GM23248 (cell line): ENCODE results near the gene SHOC1. TPM values are rescaled to one million over a fixed set of nuclear protein-coding genes. Genes with fewer than 3 reads are reported as not detected.
"Not testable (repeated sequence)": the region's sequence is repeated elsewhere in the genome, so short reads cannot be mapped to it uniquely, and the experiment has no call there.

Experiments used
- DNase-seq: peaks from one replicate; pipeline ENCODE4 v3.0.0-alpha.2; 2015
- H2AFZ ChIP-seq: fragments of 200-600 bp; sonication (generic); 2 replicates; pipeline ENCODE4 v1.6.1; 2016; ENCODE audit warnings: antibody characterized with exemption
- H3F3A ChIP-seq: fragments of 200-600 bp; sonication (generic); 2 replicates; pipeline ENCODE4 v1.6.1; 2016; ENCODE audit warnings: mild to moderate bottlenecking, antibody characterized with exemption, mixed run types; ENCODE audit not compliant: insufficient read depth
- H3K27ac ChIP-seq: fragments of 200-600 bp; sonication (generic); 2 replicates; pipeline ENCODE4 v1.5.1; 2016; ENCODE audit warnings: mild to moderate bottlenecking
- H3K27me3 ChIP-seq: fragments of 200-600 bp; sonication (generic); replicated peaks from 2 replicates; pipeline ENCODE4 v1.6.1; 2016; ENCODE audit warnings: mild to moderate bottlenecking; ENCODE audit not compliant: insufficient read depth
- H3K36me3 ChIP-seq: fragments of 200-600 bp; sonication (generic); 2 replicates; pipeline ENCODE4 v1.6.1; 2016; ENCODE audit warnings: low read depth, mild to moderate bottlenecking
- H3K4me1 ChIP-seq: fragments of 200-600 bp; sonication (generic); 2 replicates; pipeline ENCODE4 v1.6.1; 2016; ENCODE audit warnings: mild to moderate bottlenecking; ENCODE audit not compliant: insufficient read depth
- H3K4me2 ChIP-seq: fragments of 200-600 bp; sonication (generic); one replicate; pipeline ENCODE4 v1.6.1; 2016; ENCODE audit warnings: mild to moderate bottlenecking; ENCODE audit not compliant: unreplicated experiment
- H3K4me3 ChIP-seq: fragments of 200-600 bp; sonication (generic); 2 replicates; pipeline ENCODE4 v1.5.1; 2016; ENCODE audit warnings: mild to moderate bottlenecking
- H3K79me2 ChIP-seq: fragments of 200-600 bp; sonication (generic); 2 replicates; pipeline ENCODE4 v1.6.1; 2016; ENCODE audit warnings: mild to moderate bottlenecking; ENCODE audit not compliant: insufficient read depth
- H3K9ac ChIP-seq: fragments of 200-600 bp; sonication (generic); 2 replicates; pipeline ENCODE4 v1.6.1; 2016; ENCODE audit warnings: mild to moderate bottlenecking
- H3K9me2 ChIP-seq: fragments of 200-600 bp; sonication (generic); 2 replicates; pipeline ENCODE4 v1.6.1; 2016; ENCODE audit warnings: mixed run types, mild to moderate bottlenecking, moderate library complexity; ENCODE audit not compliant: insufficient read depth
- H3K9me3 ChIP-seq: fragments of 200-600 bp; sonication (generic); one replicate; pipeline ENCODE4 v1.6.1; 2017; ENCODE audit warnings: low read depth
- H4K20me1 ChIP-seq: fragments of 200-600 bp; sonication (generic); 2 replicates; pipeline ENCODE4 v1.6.0; 2016; ENCODE audit not compliant: insufficient read depth
- EZH2 ChIP-seq: fragments of 200-600 bp; sonication (generic); IDR thresholded peaks from 2 replicates; pipeline ENCODE4 v1.6.1; 2018; ENCODE audit warnings: antibody characterized with exemption, mild to moderate bottlenecking; ENCODE audit not compliant: insufficient read depth, poor library complexity, severe bottlenecking
- EZH2phosphoT487 ChIP-seq: fragments of 200-600 bp; sonication (generic); IDR thresholded peaks from 2 replicates; pipeline ENCODE4 v1.6.1; 2018; ENCODE audit warnings: antibody characterized with exemption, moderate library complexity, mild to moderate bottlenecking, low read depth; ENCODE audit not compliant: insufficient read depth
- WGBS, 2 experiments: methylation state at CpG; one replicate each; pipeline ENCODE4 v1.1.6; 2015 to 2017; ENCODE audit warnings: low lambda C conversion rate in 2 of 2, low coverage in 1 of 2; ENCODE audit errors: missing lambda C conversion rate in 2 of 2; 5-methylcytosine and 5-hydroxymethylcytosine counted together
- in situ Hi-C: fragments of 300-500 bp; cut with MboI; formaldehyde crosslinking; loops from 2 replicates; pipeline ENCODE4 v1.15.0; 2020
- polyA plus RNA-seq: library from polyadenylated mRNA; unstranded; fragments of >200 nt; fragmentation: Nextera tagmentation; extraction: Ambion mirVana; gene quantifications from 2 replicates; pipeline ENCODE4 v1.2.1, GENCODE V29; 2016
- total RNA-seq: library from RNA; depleted of rRNA; stranded (reverse); fragments of >200 nt; shearing (Covaris generic); gene quantifications from 2 replicates; pipeline ENCODE4 v1.2.3, GENCODE V29; 2014

The SHOC1 gene
- total and polyA plus RNA-seq, 2 experiments from 2014 or later, result 0.11 TPM; not detected in 1

- in situ Hi-C loops, result no loop called here
- H3F3A ChIP-seq, result no peaks in the 10 kb centered on the region
- no peak overlapping the region for H3K4me3 ChIP-seq
- H3K9me3 ChIP-seq, result no peaks in the 10 kb centered on the region
- H3K27me3 ChIP-seq, result no peaks in the 10 kb centered on the region
- no peak overlapping the region for H2AFZ ChIP-seq
- no peaks in the 10 kb centered on the region for H3K79me2 ChIP-seq
- H3K4me1 ChIP-seq, result no peaks in the 10 kb centered on the region
- H3K36me3 ChIP-seq, result no peaks in the 10 kb centered on the region
- no peaks in the 10 kb centered on the region for H3K9me2 ChIP-seq
- H3K9ac ChIP-seq, result no peak overlapping the region
- DNase-seq, result peak; percentile 82
- TF ChIP-seq EZH2phosphoT487 (no peak), EZH2 (no peak)
- H4K20me1 ChIP-seq, result no peaks in the 10 kb centered on the region
- no peak overlapping the region for H3K4me2 ChIP-seq
- H3K27ac ChIP-seq, result no peak overlapping the region
Observed at GRCh38 chr9:111798786-111799185, 4.0 kb upstream of the SHOC1 start.

- H3K4me1 ChIP-seq, result no peaks in the 10 kb centered on the region
- no peak overlapping the region for H3K9ac ChIP-seq
- in situ Hi-C loops, result no loop called here
- TF ChIP-seq EZH2phosphoT487 (no peak), EZH2 (no peak)
- H4K20me1 ChIP-seq, result no peaks in the 10 kb centered on the region
- no peak overlapping the region for H3K27ac ChIP-seq
- WGBS, 2 experiments, result 96 to 98% methylated on average over 2 of the region's 2 CpGs
- no peak overlapping the region for H3K4me3 ChIP-seq
- no peaks in the 10 kb centered on the region for H3K9me3 ChIP-seq
- DNase-seq, result no peak
- H3F3A ChIP-seq, result no peaks in the 10 kb centered on the region
- no peaks in the 10 kb centered on the region for H3K9me2 ChIP-seq
- H2AFZ ChIP-seq, result no peak overlapping the region
- H3K79me2 ChIP-seq, result no peaks in the 10 kb centered on the region
- no peaks in the 10 kb centered on the region for H3K36me3 ChIP-seq
- no peak overlapping the region for H3K4me2 ChIP-seq
- H3K27me3 ChIP-seq, result no peaks in the 10 kb centered on the region
Observed at GRCh38 chr9:111795557-111795839, 761 bp upstream of the SHOC1 start.

GRCh38 chr9:111791821-111792220, 2.9 kb downstream of the SHOC1 start:
- H3K36me3 ChIP-seq, DNase-seq, H2AFZ ChIP-seq, H3K4me3 ChIP-seq, H3K9me2 ChIP-seq, H3K4me1 ChIP-seq, H3K9ac ChIP-seq, H4K20me1 ChIP-seq, H3K27ac ChIP-seq, H3K79me2 ChIP-seq, H3K4me2 ChIP-seq, H3K27me3 ChIP-seq, H3F3A ChIP-seq, in situ Hi-C loops, H3K9me3 ChIP-seq: not testable (repeated sequence)
- WGBS, 2 experiments, result 46 to 68% methylated on average over 1 of the region's 1 CpG

- no peaks in the 10 kb centered on the region for H3K4me1 ChIP-seq
- 87 to 94% methylated on average over 1 of the region's 1 CpG for WGBS, 2 experiments
- H4K20me1 ChIP-seq, result no peaks in the 10 kb centered on the region
- H3K9me3 ChIP-seq, result peaks cover 5% of the 10 kb centered on the region
- H3F3A ChIP-seq, result no peaks in the 10 kb centered on the region
- H3K36me3 ChIP-seq, result peaks cover 4% of the 10 kb centered on the region; the same call in 1 of the 2 replicates
- no peak overlapping the region for H3K4me3 ChIP-seq
- in situ Hi-C loops, result no loop called here
- H2AFZ ChIP-seq, result no peak overlapping the region
- H3K27ac ChIP-seq, result no peak overlapping the region
- no peak for DNase-seq
- TF ChIP-seq EZH2phosphoT487, result no peak
- TF ChIP-seq EZH2, result no peak
- no peak overlapping the region for H3K4me2 ChIP-seq
- no peak overlapping the region for H3K9ac ChIP-seq
- H3K79me2 ChIP-seq, result no peaks in the 10 kb centered on the region
- no peaks in the 10 kb centered on the region for H3K27me3 ChIP-seq
- no peaks in the 10 kb centered on the region for H3K9me2 ChIP-seq
Observed at GRCh38 chr9:111789881-111790280, 4.9 kb downstream of the SHOC1 start.

GRCh38 chr9:111783857-111784256, 10.9 kb downstream of the SHOC1 start:
- H3K9me2 ChIP-seq, result no peaks in the 10 kb centered on the region
- H3K79me2 ChIP-seq, result no peaks in the 10 kb centered on the region
- no peak overlapping the region for H2AFZ ChIP-seq
- no peak for DNase-seq
- no peaks in the 10 kb centered on the region for H3K27me3 ChIP-seq
- 78 to 82% methylated on average over 2 of the region's 2 CpGs for WGBS, 2 experiments
- in situ Hi-C loops, result no loop called here
- H3K9ac ChIP-seq, result no peak overlapping the region
- peaks cover 4% of the 10 kb centered on the region; the same call in 1 of the 2 replicates for H3K36me3 ChIP-seq
- peaks cover 5% of the 10 kb centered on the region for H3K9me3 ChIP-seq
- no peak for TF ChIP-seq EZH2phosphoT487
- TF ChIP-seq EZH2, result no peak
- no peak overlapping the region for H3K4me3 ChIP-seq
- no peak overlapping the region for H3K4me2 ChIP-seq
- no peaks in the 10 kb centered on the region for H4K20me1 ChIP-seq
- H3K4me1 ChIP-seq, result no peaks in the 10 kb centered on the region
- no peak overlapping the region for H3K27ac ChIP-seq
- no peaks in the 10 kb centered on the region for H3F3A ChIP-seq
